Glomerular endothelial cell (primary cell): ENCODE data around the gene IL1F10. TPM values are rescaled to one million over a fixed set of nuclear protein-coding genes. Genes with fewer than 3 reads are reported as not detected.

ENCODE experiments used
- DNase-seq: peaks from one replicate; pipeline ENCODE4 v3.0.0-alpha.2; 2011; ENCODE audit warnings: low read depth, low spot score; ENCODE audit errors: extremely low read depth
- total RNA-seq: library from RNA; depleted of rRNA; stranded (reverse); fragments of >200 nt; gene quantifications from 2 replicates; pipeline ENCODE4 v1.2.3, GENCODE V29; 2015

IL1F10 gene
- not detected in 2 replicates for total RNA-seq

GRCh38 chr2:113067681-113068080, at the start of gene IL1F10:
IL1F10 (plus strand) TSS chr2:113067970; CDS start chr2:113072739, 4,769 bp downstream.
- DNase-seq = no peak

GRCh38 chr2:113018509-113018908, 49.3 kb upstream of the IL1F10 start:
- no peak for DNase-seq

- DNase-seq = no peak
These were observed 46.5 kb upstream of the IL1F10 start for GRCh38 chr2:113021312-113021711.

- DNase-seq = no peak
These were observed 43.0 kb upstream of the IL1F10 start for GRCh38 chr2:113024764-113025163.

GRCh38 chr2:113025737-113026136, 42.0 kb upstream of the IL1F10 start:
- DNase-seq = no peak

GRCh38 chr2:113027691-113028090, 40.1 kb upstream of the IL1F10 start:
- no peak for DNase-seq

GRCh38 chr2:113028112-113028511, 39.7 kb upstream of the IL1F10 start:
- no peak for DNase-seq

GRCh38 chr2:113032737-113033136, 35.0 kb upstream of the IL1F10 start:
- no peak for DNase-seq

- no peak for DNase-seq
These were observed 33.8 kb upstream of the IL1F10 start for GRCh38 chr2:113034016-113034415.

- DNase-seq = no peak
These were observed 31.0 kb upstream of the IL1F10 start for GRCh38 chr2:113036763-113037162.

- DNase-seq = no peak
These were observed 29.5 kb upstream of the IL1F10 start for GRCh38 chr2:113038291-113038690.

GRCh38 chr2:113039158-113039557, 28.6 kb upstream of the IL1F10 start:
- no peak for DNase-seq

- DNase-seq = no peak
These were observed 28.1 kb upstream of the IL1F10 start for GRCh38 chr2:113039719-113040118.

GRCh38 chr2:113041871-113042270, 25.9 kb upstream of the IL1F10 start:
- no peak for DNase-seq

- DNase-seq = no peak
These were observed 21.3 kb upstream of the IL1F10 start for GRCh38 chr2:113046465-113046864.

- DNase-seq = no peak
These were observed 16.6 kb upstream of the IL1F10 start for GRCh38 chr2:113050921-113051895.

GRCh38 chr2:113052396-113052917, 15.3 kb upstream of the IL1F10 start, which contains the start of gene IL36B:
IL36B (minus strand) TSS chr2:113052867.
- no peak for DNase-seq

GRCh38 chr2:113053666-113054065, 14.1 kb upstream of the IL1F10 start:
- DNase-seq = no peak

- DNase-seq = no peak
These were observed 13.7 kb upstream of the IL1F10 start for GRCh38 chr2:113054066-113054465.

- no peak for DNase-seq
These were observed 11.2 kb upstream of the IL1F10 start for GRCh38 chr2:113056521-113056920.

- no peak for DNase-seq
These were observed 10.7 kb upstream of the IL1F10 start for GRCh38 chr2:113057117-113057516.

- no peak for DNase-seq
These were observed 9.3 kb upstream of the IL1F10 start for GRCh38 chr2:113058411-113058994.
